CD8-positive, alpha-beta memory T cell (primary cell): Measurements from ENCODE around the gene MAP1LC3B. TPM values are rescaled to one million over a fixed set of nuclear protein-coding genes. Genes with fewer than 3 reads are reported as not detected.
A peak's percentile ranks its signal among the peaks of the same experiment; 100 is the strongest.

Source experiments
- CTCF ChIA-PET: fragments of 350-600 bp; sonication (Branson Sonifier 250); formaldehyde crosslinking; loops from one replicate; lab custom pipeline; 2021; ENCODE audit warnings: antibody characterized with exemption; lab: Charles Lee
- POLR2A ChIA-PET: fragments of 350-600 bp; sonication (Branson Sonifier 250); formaldehyde crosslinking; loops from one replicate; lab custom pipeline; 2021; ENCODE audit warnings: antibody characterized with exemption; lab: Charles Lee
- DNase-seq, 5 donors: peaks; one replicate each; pipeline versions ENCODE4 v3.0.0 to v3.0.0-alpha.2; 2020 to 2022; ENCODE audit warnings: mixed read lengths in 1 of 5
- H3K27ac ChIP-seq: one replicate; pipeline ENCODE4 v1.7.0; 2013; ENCODE audit warnings: low read depth, mild to moderate bottlenecking, low read length, moderate library complexity
- H3K27me3 ChIP-seq: 2 replicates; pipeline ENCODE4 v1.7.0; 2013; ENCODE audit warnings: low read length, mild to moderate bottlenecking; ENCODE audit not compliant: insufficient read depth, poor library complexity, severe bottlenecking
- H3K36me3 ChIP-seq: 2 replicates; pipeline ENCODE4 v1.7.0; 2013; ENCODE audit warnings: mild to moderate bottlenecking, low read length, moderate library complexity; ENCODE audit not compliant: insufficient read depth
- H3K4me1 ChIP-seq: 2 replicates; pipeline ENCODE4 v1.7.0; 2013; ENCODE audit warnings: mild to moderate bottlenecking, low read length, moderate library complexity; ENCODE audit not compliant: insufficient read depth
- H3K4me3 ChIP-seq: 2 replicates; pipeline ENCODE4 v1.7.0; 2013; ENCODE audit warnings: mild to moderate bottlenecking, low read length
- H3K9me3 ChIP-seq: 2 replicates; pipeline ENCODE4 v1.7.0; 2013; ENCODE audit warnings: mild to moderate bottlenecking, low read length
- H3K27ac Mint-ChIP-seq, 8 donors: one replicate each; pipeline ENCODE4 v1.8.0; 2020 to 2021; ENCODE audit warnings: mixed read lengths in 8 of 8, mild to moderate bottlenecking in 6 of 8, inconsistent platforms in 3 of 8, moderate library complexity in 3 of 8
- H3K27me3 Mint-ChIP-seq, 2 donors: one replicate each; pipeline ENCODE4 v1.8.0; 2020 to 2021; ENCODE audit warnings: mixed read lengths in 2 of 2, mild to moderate bottlenecking in 1 of 2, moderate library complexity in 1 of 2
- H3K36me3 Mint-ChIP-seq, 3 donors: one replicate each; pipeline ENCODE4 v1.8.0; 2020 to 2021; ENCODE audit warnings: mixed read lengths in 3 of 3, inconsistent platforms in 1 of 3, mild to moderate bottlenecking in 1 of 3
- H3K4me1 Mint-ChIP-seq, 3 donors: one replicate each; pipeline ENCODE4 v1.8.0; 2020 to 2021; ENCODE audit warnings: mixed read lengths in 3 of 3, inconsistent platforms in 1 of 3, mild to moderate bottlenecking in 1 of 3
- H3K4me3 Mint-ChIP-seq, 7 donors: one replicate each; pipeline ENCODE4 v1.8.0; 2020 to 2021; ENCODE audit warnings: mixed read lengths in 7 of 7, mild to moderate bottlenecking in 6 of 7, moderate library complexity in 4 of 7, inconsistent platforms in 2 of 7
- H3K9me3 Mint-ChIP-seq, 5 donors: one replicate each; pipeline ENCODE4 v1.8.0; 2020 to 2022; ENCODE audit warnings: mixed read lengths in 5 of 5, mild to moderate bottlenecking in 3 of 5, moderate library complexity in 2 of 5, inconsistent platforms in 1 of 5
- polyA plus RNA-seq: library from polyadenylated mRNA; unstranded; fragments of 300-500 nt; fragmentation: Illumina TruSeq; gene quantifications from one replicate; pipeline ENCODE4 v1.2.3, GENCODE V29; 2021
- total RNA-seq, 2 experiments: library from RNA; stranded (reverse); gene quantifications; one replicate each; pipeline ENCODE4 v1.2.3, GENCODE V29; 2021

The MAP1LC3B gene
- total and polyA plus RNA-seq, 3 experiments from 2014 or later, result 47.1 to 151 (median 51.5) TPM

DNA sequence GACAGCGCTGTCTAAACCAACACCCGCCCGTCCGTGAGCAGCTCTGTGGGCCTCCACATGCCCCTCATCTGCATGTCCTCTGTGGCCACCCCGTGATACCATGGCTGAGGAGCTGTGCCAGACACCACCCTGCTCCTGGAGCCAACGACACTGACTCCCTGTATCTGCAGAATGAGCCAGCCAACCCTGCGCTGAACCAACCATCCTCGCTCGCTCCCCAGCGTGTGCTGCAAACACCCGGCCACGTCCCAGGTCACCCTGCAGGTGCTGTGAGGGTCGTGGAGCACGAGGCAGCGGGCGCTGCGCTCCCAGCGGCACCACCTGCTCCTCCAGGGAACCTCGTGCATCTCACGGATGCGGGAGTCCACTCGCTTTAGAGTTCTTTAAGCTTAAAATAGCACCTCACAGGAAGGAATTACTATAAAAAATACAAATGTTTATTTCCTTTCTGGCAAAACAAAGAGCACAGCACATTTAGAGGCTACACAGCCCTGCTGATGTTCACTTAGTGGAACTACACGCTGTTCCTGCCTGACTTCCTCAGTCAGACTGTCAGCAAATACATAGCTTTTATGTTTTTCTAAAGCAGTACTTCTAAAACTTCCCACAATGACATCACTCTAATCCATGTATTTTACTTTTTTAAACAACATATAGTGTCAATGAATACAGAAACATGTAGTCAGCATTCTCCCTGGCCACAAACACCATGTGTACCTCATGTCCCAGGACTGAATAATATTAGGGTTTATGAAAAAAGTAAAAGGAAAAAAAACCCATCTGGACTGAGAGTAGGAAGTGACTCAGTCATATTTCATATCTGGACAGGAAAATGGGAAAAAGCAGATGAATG lies 43.5 kb downstream of the MAP1LC3B start:
- Histone ChIP-seq H3K27ac (no peak overlapping the region), H3K36me3 (no peaks in the 10 kb centered on the region), H3K9me3 (no peaks in the 10 kb centered on the region), H3K27me3 (no peaks in the 10 kb centered on the region), H3K4me3 (no peak overlapping the region), H3K4me1 (peaks cover 18% of the 10 kb centered on the region)
- no peaks in the 10 kb centered on the region for H3K9me3 Mint-ChIP-seq
- peaks cover 0 to 2% of the 10 kb centered on the region in 2 donors for H3K27me3 Mint-ChIP-seq
- POLR2A ChIA-PET, result no interaction called here
- H3K4me3 Mint-ChIP-seq, result no peak overlapping the region
- H3K27ac Mint-ChIP-seq, result no peak overlapping the region
- H3K4me1 Mint-ChIP-seq, result peaks cover 17 to 29% (median 25%) of the 10 kb centered on the region in 3 donors
- H3K36me3 Mint-ChIP-seq, result peaks cover 0 to 21% (median 0%) of the 10 kb centered on the region in 3 donors
- CTCF ChIA-PET, result interaction anchor here (1.2 kb wide), 1 partner anchor 9 kb away, joined by 3 read pairs; no protein-coding TSS in a partner anchor
- DNase-seq, result peak in 1 of 5 donors; percentile 18

DNA sequence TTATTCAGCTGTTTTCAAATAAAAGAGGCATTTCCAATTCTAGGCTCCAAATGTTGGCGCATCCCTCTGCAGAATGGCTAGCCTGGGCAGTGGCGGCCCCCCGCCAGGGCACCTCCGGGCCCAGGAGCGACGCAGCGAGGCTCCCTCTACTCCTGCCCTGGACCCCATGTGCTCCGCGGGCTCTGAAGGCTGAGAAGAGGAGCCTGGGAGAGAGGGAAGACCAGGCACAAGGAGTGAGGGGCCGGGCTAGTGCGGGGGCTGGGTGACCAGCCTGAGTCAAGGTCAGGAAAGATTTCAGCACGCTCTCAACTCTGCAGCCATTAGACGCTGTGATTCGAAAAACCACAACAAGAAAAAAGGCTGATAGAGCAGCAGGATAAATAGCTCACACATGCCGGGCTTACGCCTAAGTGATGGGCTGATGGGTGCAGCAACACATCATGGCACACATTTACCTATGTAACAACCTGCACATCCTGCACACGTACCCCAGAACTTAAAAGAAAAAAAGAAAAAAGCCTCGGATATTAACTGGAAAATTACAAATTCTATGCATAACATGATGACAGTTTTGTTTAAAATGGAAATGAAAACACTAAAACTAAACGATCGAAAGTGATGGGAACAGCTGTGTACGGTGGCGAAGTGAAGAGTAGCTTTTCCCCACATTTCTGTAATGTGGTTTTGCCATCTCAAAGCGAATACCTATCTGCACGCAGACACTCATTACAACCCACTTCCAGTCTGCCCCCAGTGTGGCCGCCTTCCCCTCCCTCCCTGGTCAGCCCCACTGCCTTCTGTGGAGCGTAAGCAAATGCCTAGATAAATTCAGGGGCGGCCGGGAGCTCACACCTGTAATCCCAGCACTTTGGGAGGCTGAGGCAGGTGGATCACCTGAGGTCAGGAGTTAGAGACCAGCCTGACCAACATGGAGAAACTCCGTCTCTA lies 44.4 kb downstream of the MAP1LC3B start:
- no peaks in the 10 kb centered on the region for H3K9me3 Mint-ChIP-seq
- POLR2A ChIA-PET, result no interaction called here

DNA sequence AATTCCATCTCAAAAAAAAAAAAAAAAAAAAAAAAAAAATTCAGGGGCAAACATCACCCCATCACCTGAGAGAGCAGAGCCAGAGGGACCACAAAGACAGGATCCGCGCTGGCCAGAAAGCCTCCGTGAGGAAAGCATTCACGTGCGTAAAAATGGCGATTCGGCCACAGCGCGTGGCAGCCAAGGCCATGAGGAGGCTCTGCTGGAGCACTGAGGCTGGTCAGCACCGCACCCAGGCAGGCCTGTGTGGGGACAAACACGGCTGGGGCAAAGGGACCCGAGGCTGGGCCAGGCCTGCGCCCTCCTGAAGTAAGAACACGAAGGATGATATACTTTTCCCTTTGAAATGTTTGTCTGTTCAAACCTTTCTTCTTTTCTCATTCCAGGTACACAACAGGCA lies 45.2 kb downstream of the MAP1LC3B start:
- Histone ChIP-seq H3K9me3 (no peaks in the 10 kb centered on the region), H3K27me3 (no peaks in the 10 kb centered on the region), H3K4me3 (no peak overlapping the region), H3K27ac (no peak overlapping the region), H3K36me3 (no peaks in the 10 kb centered on the region), H3K4me1 (peaks cover 18% of the 10 kb centered on the region)
- H3K27ac Mint-ChIP-seq, result peak overlapping the region in 1 of 8 donors; percentile 52
- H3K4me3 Mint-ChIP-seq, result no peak overlapping the region
- peaks cover 17 to 29% (median 25%) of the 10 kb centered on the region in 3 donors for H3K4me1 Mint-ChIP-seq
- peaks cover 0 to 13% (median 0%) of the 10 kb centered on the region in 3 donors for H3K36me3 Mint-ChIP-seq
- no peak for DNase-seq
- CTCF ChIA-PET, result no interaction called here
- H3K27me3 Mint-ChIP-seq, result peaks cover 0 to 2% of the 10 kb centered on the region in 2 donors
- POLR2A ChIA-PET, result no interaction called here
- no peaks in the 10 kb centered on the region for H3K9me3 Mint-ChIP-seq

More for the DNA sequence above, 44.4 kb downstream of the MAP1LC3B start:
- Mint-ChIP-seq H3K27ac (peak overlapping the region in 6 of 8 donors; percentile 0 to 70 (median 22)), H3K4me3 (peak overlapping the region in 6 of 7 donors; percentile 26 to 67 (median 56)), H3K36me3 (peaks cover 0 to 22% (median 0%) of the 10 kb centered on the region in 3 donors), H3K4me1 (peaks cover 17 to 29% (median 25%) of the 10 kb centered on the region in 3 donors), H3K27me3 (peaks cover 0 to 2% of the 10 kb centered on the region in 2 donors)
- DNase-seq, result peak in 1 of 5 donors; percentile 6
- Histone ChIP-seq H3K27ac (no peak overlapping the region), H3K9me3 (no peaks in the 10 kb centered on the region), H3K27me3 (no peaks in the 10 kb centered on the region), H3K4me1 (peaks cover 18% of the 10 kb centered on the region), H3K36me3 (no peaks in the 10 kb centered on the region), H3K4me3 (peak overlapping the region; percentile 15)
- CTCF ChIA-PET, result interaction anchor here (1.2 kb wide), 1 partner anchor 8 kb away, joined by 3 read pairs; no protein-coding TSS in a partner anchor

DNA sequence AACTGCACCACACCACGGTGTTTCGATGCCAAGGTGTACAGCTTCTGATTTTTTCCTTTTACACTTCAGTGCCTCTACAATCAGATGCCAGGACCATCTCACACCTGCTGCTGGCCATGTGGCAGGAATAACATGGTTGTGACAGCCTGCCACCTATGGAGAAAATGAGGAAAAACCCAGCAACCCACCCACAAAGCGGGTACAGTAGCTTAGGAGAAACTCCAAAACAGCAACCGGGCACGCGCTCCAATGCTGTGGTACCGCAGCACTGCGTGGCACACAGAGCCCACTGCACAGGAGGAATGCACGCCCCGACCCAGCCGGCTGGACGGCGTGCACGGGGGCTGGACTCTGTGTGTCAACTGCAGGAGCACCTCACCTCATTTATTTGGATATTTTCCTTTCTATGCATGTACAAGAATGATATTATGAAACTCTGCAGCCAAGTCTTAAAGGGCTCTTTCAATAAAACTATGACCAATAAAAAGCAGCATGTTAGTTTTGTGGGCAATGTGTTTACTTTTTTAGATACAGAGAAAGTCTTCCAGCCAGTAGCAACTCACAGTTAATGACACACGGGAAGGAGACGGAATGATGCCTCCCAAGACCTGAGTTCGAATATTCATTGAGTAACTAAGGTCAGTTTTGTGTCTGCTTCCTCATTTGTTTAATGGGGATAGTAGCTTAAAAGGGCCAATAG lies 45.9 kb downstream of the MAP1LC3B start:
- Histone ChIP-seq H3K4me1 (peaks cover 18% of the 10 kb centered on the region), H3K9me3 (no peaks in the 10 kb centered on the region), H3K27ac (no peak overlapping the region), H3K4me3 (no peak overlapping the region), H3K27me3 (no peaks in the 10 kb centered on the region), H3K36me3 (no peaks in the 10 kb centered on the region)
- peaks cover 0 to 2% of the 10 kb centered on the region in 2 donors for H3K27me3 Mint-ChIP-seq
- CTCF ChIA-PET, result no interaction called here
- H3K4me3 Mint-ChIP-seq, result peak overlapping the region in 1 of 7 donors; percentile 41
- no peak for DNase-seq
- POLR2A ChIA-PET, result no interaction called here
- H3K4me1 Mint-ChIP-seq, result peaks cover 19 to 29% (median 25%) of the 10 kb centered on the region in 3 donors
- peaks cover 0 to 8% (median 0%) of the 10 kb centered on the region in 3 donors for H3K36me3 Mint-ChIP-seq
- no peaks in the 10 kb centered on the region for H3K9me3 Mint-ChIP-seq
- peak overlapping the region in 1 of 8 donors; percentile 52 for H3K27ac Mint-ChIP-seq

DNA sequence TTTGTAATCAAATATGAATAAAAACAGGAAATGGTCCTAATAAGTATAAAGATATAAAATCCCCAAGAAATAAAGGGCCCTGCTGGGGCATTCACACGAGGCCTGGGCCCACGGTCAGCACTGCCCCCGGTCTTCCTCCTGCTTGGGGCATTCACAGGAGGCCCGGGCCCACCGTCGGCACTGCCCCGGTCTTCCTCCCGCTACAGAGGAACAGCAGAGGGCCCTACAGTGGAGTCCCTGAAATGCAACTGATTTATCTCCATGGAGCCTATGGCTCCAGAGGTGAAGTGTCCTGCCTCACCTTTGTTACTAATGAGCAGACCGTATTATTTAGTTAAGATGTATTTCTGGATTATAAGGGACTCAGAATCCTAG lies 46.5 kb downstream of the MAP1LC3B start:
- CTCF ChIA-PET, result interaction anchor here (1.1 kb wide), 1 partner anchor 44 kb away, joined by 3 read pairs; no protein-coding TSS in a partner anchor
- DNase-seq, result no peak
- peaks cover 0 to 3% (median 0%) of the 10 kb centered on the region in 3 donors for H3K36me3 Mint-ChIP-seq
- peaks cover 18 to 29% (median 25%) of the 10 kb centered on the region in 3 donors for H3K4me1 Mint-ChIP-seq
- H3K27ac Mint-ChIP-seq, result peak overlapping the region in 1 of 8 donors; percentile 46
- Histone ChIP-seq H3K4me3 (no peak overlapping the region), H3K4me1 (peaks cover 18% of the 10 kb centered on the region), H3K27me3 (no peaks in the 10 kb centered on the region), H3K9me3 (no peaks in the 10 kb centered on the region), H3K36me3 (no peaks in the 10 kb centered on the region), H3K27ac (no peak overlapping the region)
- H3K9me3 Mint-ChIP-seq, result no peaks in the 10 kb centered on the region
- POLR2A ChIA-PET, result no interaction called here
- no peak overlapping the region for H3K4me3 Mint-ChIP-seq
- H3K27me3 Mint-ChIP-seq, result no peaks in the 10 kb centered on the region

DNA sequence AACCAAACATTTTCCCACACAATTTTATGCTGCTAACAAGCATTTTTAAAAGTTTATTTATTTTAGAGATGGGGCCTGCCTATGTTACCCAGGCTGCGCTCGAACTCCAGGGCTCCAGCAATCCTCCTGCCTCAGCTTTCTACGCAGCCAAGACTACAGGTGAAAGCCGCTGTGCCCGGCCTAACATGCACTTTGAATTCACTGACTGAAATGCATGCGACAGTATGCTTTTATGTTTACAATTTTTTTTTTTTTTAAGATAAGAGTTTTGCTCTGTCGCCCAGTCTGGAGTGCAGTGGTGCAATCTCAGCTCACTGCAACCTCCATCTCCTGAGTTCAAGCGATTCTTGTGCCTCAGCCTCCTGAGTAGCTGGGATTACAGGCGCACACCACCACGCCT lies 47.8 kb downstream of the MAP1LC3B start:
- Mint-ChIP-seq H3K4me1 (peaks cover 18 to 28% (median 25%) of the 10 kb centered on the region in 3 donors), H3K27me3 (no peaks in the 10 kb centered on the region), H3K9me3 (no peaks in the 10 kb centered on the region), H3K4me3 (no peak overlapping the region), H3K36me3 (peaks cover 0 to 12% (median 4%) of the 10 kb centered on the region in 3 donors), H3K27ac (no peak overlapping the region)
- Histone ChIP-seq H3K36me3 (no peaks in the 10 kb centered on the region), H3K9me3 (no peaks in the 10 kb centered on the region), H3K4me3 (no peak overlapping the region), H3K27me3 (no peaks in the 10 kb centered on the region), H3K27ac (no peak overlapping the region), H3K4me1 (peaks cover 18% of the 10 kb centered on the region)
- no peak for DNase-seq
- POLR2A ChIA-PET, result no interaction called here
- CTCF ChIA-PET, result interaction anchor here (1.1 kb wide), 1 partner anchor 46 kb away, joined by 3 read pairs; no protein-coding TSS in a partner anchor

DNA sequence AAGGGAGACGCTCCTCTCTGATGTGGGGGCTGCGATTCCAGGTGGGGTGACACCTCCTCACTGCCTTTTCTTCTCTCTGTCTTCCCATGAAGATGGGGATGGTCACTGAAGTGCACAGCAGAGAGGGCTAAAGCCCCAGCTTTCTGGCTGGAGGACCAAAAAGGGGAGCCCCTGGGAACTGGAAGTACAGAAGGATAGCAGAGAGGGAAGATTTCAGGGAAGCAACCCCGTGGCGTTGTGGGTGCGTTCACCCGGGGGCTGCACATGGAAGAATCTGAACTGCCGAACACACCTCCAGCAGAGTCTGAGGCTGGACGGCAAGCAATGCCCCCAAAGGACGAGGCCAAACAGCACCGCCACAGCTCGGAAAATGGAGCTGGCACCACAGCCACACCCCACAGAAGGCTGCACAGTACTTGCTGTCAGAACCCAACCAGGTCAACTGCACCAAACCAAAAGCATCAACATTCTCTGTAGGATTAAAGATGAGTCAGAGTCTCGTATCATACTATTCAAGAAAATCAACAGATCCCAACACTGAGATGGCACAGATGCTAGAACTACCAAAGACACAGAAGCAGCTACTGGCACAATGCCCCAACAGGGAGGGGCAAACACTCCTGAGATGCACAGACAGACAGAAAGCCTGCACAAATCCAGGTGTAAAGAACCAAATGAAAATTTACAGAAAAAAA lies 49.9 kb downstream of the MAP1LC3B start:
- Mint-ChIP-seq H3K27me3 (no peaks in the 10 kb centered on the region), H3K4me1 (peaks cover 5 to 7% (median 6%) of the 10 kb centered on the region in 3 donors), H3K9me3 (no peaks in the 10 kb centered on the region), H3K27ac (peak overlapping the region in 1 of 8 donors; percentile 78), H3K4me3 (no peak overlapping the region), H3K36me3 (peaks cover 5 to 25% (median 9%) of the 10 kb centered on the region in 3 donors)
- no peaks in the 10 kb centered on the region for H3K27me3 ChIP-seq
- DNase-seq, result no peak
- H3K9me3 ChIP-seq, result no peaks in the 10 kb centered on the region
- ChIA-PET POLR2A (no interaction called here), CTCF (no interaction called here)
- no peaks in the 10 kb centered on the region for H3K36me3 ChIP-seq
- H3K27ac ChIP-seq, result no peak overlapping the region
- H3K4me1 ChIP-seq, result peaks cover under 1% of the 10 kb centered on the region
- no peak overlapping the region for H3K4me3 ChIP-seq
